ENCODE results near the gene SETDB2.
A peak's percentile ranks its signal among the peaks of the same experiment; 100 is the strongest.

SETDB2 gene

DNA sequence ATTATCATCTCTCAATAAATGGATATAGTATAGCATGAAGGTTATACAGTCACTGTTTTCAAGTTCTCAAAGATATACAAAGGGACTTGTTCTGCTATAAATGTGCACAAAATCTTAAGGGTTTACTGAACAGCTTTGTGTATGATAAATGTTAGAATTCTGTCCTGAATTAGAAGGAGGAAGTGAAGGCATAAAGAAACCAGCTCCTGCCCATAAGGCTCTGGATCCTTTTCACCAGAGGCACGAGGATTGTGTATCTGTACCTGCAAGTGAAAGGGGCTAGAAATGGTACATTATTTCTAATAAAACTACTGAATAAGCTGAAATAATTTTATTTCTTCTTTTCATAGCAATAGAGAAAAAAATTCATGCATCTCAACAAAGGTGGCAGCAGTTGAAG, 84.1 kb downstream of the SETDB2 start:
- H3K36me3 ChIP-seq (ENCODE audit: control insufficient read depth, insufficient read depth, low read length): peaks cover 3% of the 10 kb centered on the region
- H3K4me3 ChIP-seq (replicated peaks; ENCODE audit: low read depth, low read length): no peak overlapping the region
- TF ChIP-seq, protein P1, sequence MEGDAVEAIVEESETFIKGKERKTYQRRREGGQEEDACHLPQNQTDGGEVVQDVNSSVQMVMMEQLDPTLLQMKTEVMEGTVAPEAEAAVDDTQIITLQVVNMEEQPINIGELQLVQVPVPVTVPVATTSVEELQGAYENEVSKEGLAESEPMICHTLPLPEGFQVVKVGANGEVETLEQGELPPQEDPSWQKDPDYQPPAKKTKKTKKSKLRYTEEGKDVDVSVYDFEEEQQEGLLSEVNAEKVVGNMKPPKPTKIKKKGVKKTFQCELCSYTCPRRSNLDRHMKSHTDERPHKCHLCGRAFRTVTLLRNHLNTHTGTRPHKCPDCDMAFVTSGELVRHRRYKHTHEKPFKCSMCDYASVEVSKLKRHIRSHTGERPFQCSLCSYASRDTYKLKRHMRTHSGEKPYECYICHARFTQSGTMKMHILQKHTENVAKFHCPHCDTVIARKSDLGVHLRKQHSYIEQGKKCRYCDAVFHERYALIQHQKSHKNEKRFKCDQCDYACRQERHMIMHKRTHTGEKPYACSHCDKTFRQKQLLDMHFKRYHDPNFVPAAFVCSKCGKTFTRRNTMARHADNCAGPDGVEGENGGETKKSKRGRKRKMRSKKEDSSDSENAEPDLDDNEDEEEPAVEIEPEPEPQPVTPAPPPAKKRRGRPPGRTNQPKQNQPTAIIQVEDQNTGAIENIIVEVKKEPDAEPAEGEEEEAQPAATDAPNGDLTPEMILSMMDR (IDR thresholded peaks at IDR 0.05; ENCODE audit: insufficient read depth, low read length, poor library complexity, severe bottlenecking): no peak
- H3K27me3 ChIP-seq (replicated peaks; ENCODE audit: control insufficient read depth, insufficient read depth, low read length): no peaks in the 10 kb centered on the region
- no peak for DNase-seq (ENCODE audit: extremely low read depth, insufficient read length)

DNA sequence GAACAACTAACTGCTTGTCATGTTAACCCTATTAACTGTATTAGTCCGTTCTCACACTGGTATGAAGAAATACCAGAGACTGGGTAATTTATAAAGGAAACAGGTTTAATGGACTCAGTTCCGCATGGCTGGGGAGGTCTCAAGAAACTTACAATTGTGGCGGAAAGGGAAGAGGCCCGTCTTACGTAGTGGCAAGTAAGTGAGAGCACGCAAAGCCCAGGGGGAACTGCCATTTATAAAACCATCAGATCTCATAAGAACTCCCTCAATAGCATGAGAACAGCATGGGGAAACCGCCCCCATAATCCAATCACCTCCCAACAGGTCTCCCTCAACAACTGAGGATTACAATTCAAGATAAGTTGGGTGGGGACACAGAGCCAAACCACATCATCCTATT, 86.4 kb downstream of the SETDB2 start:
- Histone ChIP-seq H3K36me3 (ENCODE audit: control insufficient read depth, insufficient read depth, low read length) (peaks cover 3% of the 10 kb centered on the region), H3K4me3 (replicated peaks; ENCODE audit: low read depth, low read length) (no peak overlapping the region), H3K27me3 (replicated peaks; ENCODE audit: control insufficient read depth, insufficient read depth, low read length) (no peaks in the 10 kb centered on the region)
- TF ChIP-seq, protein P1 (IDR thresholded peaks at IDR 0.05; ENCODE audit: insufficient read depth, low read length, poor library complexity, severe bottlenecking): no peak
- peak; percentile 47 for DNase-seq (ENCODE audit: extremely low read depth, insufficient read length)

DNA sequence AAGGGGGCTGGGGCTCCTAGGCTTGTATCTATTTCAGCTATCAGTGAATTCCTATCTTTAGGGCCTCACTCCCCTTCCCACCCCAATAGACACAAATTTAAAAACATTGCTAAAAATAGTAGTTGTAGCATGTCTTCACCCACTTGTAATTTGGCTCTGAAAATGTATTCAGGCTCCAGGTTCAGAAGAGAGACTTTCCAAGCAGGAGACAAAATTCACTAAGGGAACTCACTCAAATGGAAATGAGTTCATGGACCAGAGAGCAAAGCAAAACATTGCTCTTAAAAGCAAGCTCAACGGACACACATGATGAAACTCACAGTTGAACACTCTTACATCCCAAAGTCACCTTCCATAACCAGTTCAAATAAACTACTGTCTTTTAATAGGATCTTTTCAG, 88.5 kb downstream of the SETDB2 start:
- DNase-seq (ENCODE audit: extremely low read depth, insufficient read length): no peak
- TF ChIP-seq, protein P1 (IDR thresholded peaks at IDR 0.05; ENCODE audit: insufficient read depth, low read length, poor library complexity, severe bottlenecking): no peak
- Histone ChIP-seq H3K27me3 (replicated peaks; ENCODE audit: control insufficient read depth, insufficient read depth, low read length) (no peaks in the 10 kb centered on the region), H3K4me3 (replicated peaks; ENCODE audit: low read depth, low read length) (no peak overlapping the region), H3K36me3 (ENCODE audit: control insufficient read depth, insufficient read depth, low read length) (peaks cover 3% of the 10 kb centered on the region)

DNA sequence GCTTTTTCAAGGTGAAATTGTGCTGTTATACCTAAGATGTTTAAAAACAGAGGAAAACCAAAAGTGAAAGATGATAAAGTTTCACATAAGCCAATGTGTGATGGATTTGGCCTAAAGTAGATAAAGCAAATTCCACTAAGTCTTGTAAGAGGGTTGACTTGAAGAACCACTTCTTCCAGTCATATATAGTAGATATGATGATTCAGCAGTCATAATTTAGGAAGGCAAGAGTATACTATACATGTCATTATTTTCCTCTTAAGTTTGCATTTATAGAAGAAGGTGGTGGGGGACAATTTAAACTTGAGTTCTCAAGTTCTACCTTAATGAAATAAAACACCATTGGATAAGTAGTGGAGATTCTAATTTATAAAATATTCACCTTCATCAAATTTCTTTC, 88.9 kb downstream of the SETDB2 start:
- H3K27me3 ChIP-seq (replicated peaks; ENCODE audit: control insufficient read depth, insufficient read depth, low read length): no peaks in the 10 kb centered on the region
- no peak for DNase-seq (ENCODE audit: extremely low read depth, insufficient read length)
- peaks cover 3% of the 10 kb centered on the region for H3K36me3 ChIP-seq (ENCODE audit: control insufficient read depth, insufficient read depth, low read length)
- TF ChIP-seq, protein P1 (IDR thresholded peaks at IDR 0.05; ENCODE audit: insufficient read depth, low read length, poor library complexity, severe bottlenecking): no peak
- H3K4me3 ChIP-seq (replicated peaks; ENCODE audit: low read depth, low read length): no peak overlapping the region

DNA sequence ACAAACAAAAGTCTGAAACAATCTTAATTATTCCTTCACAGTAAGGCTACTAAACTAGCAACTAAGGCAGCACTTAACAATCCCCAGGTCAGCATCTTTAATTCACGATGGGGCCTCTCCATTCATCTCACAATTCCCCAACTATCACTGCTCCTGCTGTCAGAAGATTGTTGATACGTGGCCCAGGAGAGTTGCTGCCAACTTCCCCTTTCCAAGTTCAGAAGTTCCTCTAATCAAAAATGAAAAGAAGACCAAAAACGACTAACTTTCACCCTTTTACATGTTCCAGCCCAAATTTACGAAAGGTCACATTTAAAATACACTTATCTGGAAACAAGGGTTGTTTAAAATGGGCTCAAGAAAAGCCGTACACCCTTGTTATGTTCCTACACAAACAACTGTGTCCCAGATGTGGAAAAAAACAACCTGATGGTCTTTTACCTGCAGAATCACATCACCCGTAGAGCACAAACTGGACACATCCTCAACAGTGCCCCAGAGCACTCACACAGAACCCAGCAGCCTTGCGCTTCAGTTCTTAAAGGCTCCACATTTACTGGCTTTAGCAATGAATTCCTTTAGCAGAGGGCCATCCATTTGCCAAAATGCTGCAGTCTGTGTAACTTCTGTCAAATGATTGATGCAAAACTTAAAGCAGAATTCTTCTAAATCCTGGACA, 89.7 kb downstream of the SETDB2 start:
- TF ChIP-seq, protein P1 (IDR thresholded peaks at IDR 0.05; ENCODE audit: insufficient read depth, low read length, poor library complexity, severe bottlenecking): no peak
- H3K27me3 ChIP-seq (replicated peaks; ENCODE audit: control insufficient read depth, insufficient read depth, low read length): no peaks in the 10 kb centered on the region
- H3K4me3 ChIP-seq (replicated peaks; ENCODE audit: low read depth, low read length): no peak overlapping the region
- no peak for DNase-seq (ENCODE audit: extremely low read depth, insufficient read length)
- H3K36me3 ChIP-seq (ENCODE audit: control insufficient read depth, insufficient read depth, low read length): peaks cover 3% of the 10 kb centered on the region
